ENCODE results near the gene TMEM213.

The TMEM213 gene

DNA sequence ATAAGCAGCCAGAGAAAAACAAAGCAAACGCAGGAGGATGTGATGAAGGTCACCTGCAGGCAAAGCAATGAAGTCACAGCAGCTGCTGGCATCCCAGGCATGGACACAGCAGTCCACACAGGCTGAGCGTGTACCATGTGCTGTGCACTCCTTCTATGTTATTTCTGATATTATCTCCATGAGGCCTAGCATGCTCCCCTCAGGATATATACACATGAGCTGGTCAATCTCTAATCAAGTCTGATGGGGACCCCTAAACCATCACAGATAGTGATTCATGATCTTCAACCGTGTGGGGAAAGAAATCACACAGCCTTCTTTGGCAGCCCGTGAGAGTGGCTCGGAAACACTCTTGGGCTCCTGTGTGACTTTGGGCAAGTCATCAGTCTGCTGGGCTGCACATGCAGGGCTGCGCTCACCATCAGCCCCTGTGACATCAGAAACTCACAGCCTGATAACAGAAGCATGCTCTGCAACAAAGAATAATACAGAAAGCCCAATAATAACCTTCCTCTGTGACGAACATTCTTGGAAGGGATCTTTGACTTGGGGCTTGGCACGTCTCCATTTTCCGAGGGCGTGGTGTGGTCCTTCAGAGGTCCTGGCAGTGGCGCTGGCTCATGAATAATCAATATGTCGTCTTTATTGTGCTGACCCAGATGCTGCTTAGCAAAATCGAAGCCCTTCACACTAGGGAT lies 83.2 kb downstream of the TMEM213 start:
- Histone ChIP-seq H3K36me3 (ENCODE audit: insufficient read depth, low read length) (peaks cover 34% of the 10 kb centered on the region; the same call in 1 of the 2 replicates), H3K79me2 (ENCODE audit: insufficient read depth, low read length) (no peaks in the 10 kb centered on the region), H3K4me2 (ENCODE audit: low read depth, low read length, poor library complexity, severe bottlenecking) (no peak overlapping the region), H4K20me1 (ENCODE audit: insufficient read depth, low read length, poor library complexity, severe bottlenecking) (no peaks in the 10 kb centered on the region), H3K9me2 (replicated peaks; ENCODE audit: low read depth, low read length) (no peaks in the 10 kb centered on the region), H3K9me3 (ENCODE audit: insufficient read depth, low read depth, low read length) (no peaks in the 10 kb centered on the region), H3K9ac (ENCODE audit: low read depth, low read length, poor library complexity, severe bottlenecking) (no peak overlapping the region), H3K27me3 (ENCODE audit: insufficient read depth, low read length, poor library complexity, severe bottlenecking) (no peaks in the 10 kb centered on the region), H3F3A (ENCODE audit: low read depth) (no peaks in the 10 kb centered on the region), H2AFZ (ENCODE audit: low read length) (no peak overlapping the region), H3K4me3 (ENCODE audit: low read length, poor library complexity, severe bottlenecking) (no peak overlapping the region), H3K4me1 (ENCODE audit: insufficient read depth, low read length, poor library complexity, severe bottlenecking) (peaks cover 8% of the 10 kb centered on the region)
- TF ChIP-seq EZH2phosphoT487 (IDR thresholded peaks at IDR 0.05; ENCODE audit: borderline replicate concordance) = no peak
- TF ChIP-seq, protein P1, sequence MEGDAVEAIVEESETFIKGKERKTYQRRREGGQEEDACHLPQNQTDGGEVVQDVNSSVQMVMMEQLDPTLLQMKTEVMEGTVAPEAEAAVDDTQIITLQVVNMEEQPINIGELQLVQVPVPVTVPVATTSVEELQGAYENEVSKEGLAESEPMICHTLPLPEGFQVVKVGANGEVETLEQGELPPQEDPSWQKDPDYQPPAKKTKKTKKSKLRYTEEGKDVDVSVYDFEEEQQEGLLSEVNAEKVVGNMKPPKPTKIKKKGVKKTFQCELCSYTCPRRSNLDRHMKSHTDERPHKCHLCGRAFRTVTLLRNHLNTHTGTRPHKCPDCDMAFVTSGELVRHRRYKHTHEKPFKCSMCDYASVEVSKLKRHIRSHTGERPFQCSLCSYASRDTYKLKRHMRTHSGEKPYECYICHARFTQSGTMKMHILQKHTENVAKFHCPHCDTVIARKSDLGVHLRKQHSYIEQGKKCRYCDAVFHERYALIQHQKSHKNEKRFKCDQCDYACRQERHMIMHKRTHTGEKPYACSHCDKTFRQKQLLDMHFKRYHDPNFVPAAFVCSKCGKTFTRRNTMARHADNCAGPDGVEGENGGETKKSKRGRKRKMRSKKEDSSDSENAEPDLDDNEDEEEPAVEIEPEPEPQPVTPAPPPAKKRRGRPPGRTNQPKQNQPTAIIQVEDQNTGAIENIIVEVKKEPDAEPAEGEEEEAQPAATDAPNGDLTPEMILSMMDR (conservative IDR thresholded peaks at IDR 0.05; ENCODE audit: low read length) = no peak

- H3K9ac ChIP-seq (ENCODE audit: low read depth, low read length, poor library complexity, severe bottlenecking) = no peak overlapping the region
- peaks cover 32% of the 10 kb centered on the region; the same call in 1 of the 2 replicates for H3K36me3 ChIP-seq (ENCODE audit: insufficient read depth, low read length)
- no peaks in the 10 kb centered on the region for H3F3A ChIP-seq (ENCODE audit: low read depth)
- no peak overlapping the region for H3K4me3 ChIP-seq (ENCODE audit: low read length, poor library complexity, severe bottlenecking)
- TF ChIP-seq, protein P1 (conservative IDR thresholded peaks at IDR 0.05; ENCODE audit: low read length) = no peak
- TF ChIP-seq EZH2phosphoT487 (IDR thresholded peaks at IDR 0.05; ENCODE audit: borderline replicate concordance) = no peak
- H3K4me1 ChIP-seq (ENCODE audit: insufficient read depth, low read length, poor library complexity, severe bottlenecking) = peaks cover 2% of the 10 kb centered on the region
- no peaks in the 10 kb centered on the region for H3K27me3 ChIP-seq (ENCODE audit: insufficient read depth, low read length, poor library complexity, severe bottlenecking)
- no peaks in the 10 kb centered on the region for H3K9me2 ChIP-seq (replicated peaks; ENCODE audit: low read depth, low read length)
- no peaks in the 10 kb centered on the region for H3K9me3 ChIP-seq (ENCODE audit: insufficient read depth, low read depth, low read length)
- H3K79me2 ChIP-seq (ENCODE audit: insufficient read depth, low read length) = no peaks in the 10 kb centered on the region
- H3K4me2 ChIP-seq (ENCODE audit: low read depth, low read length, poor library complexity, severe bottlenecking) = no peak overlapping the region
- H4K20me1 ChIP-seq (ENCODE audit: insufficient read depth, low read length, poor library complexity, severe bottlenecking) = no peaks in the 10 kb centered on the region
- no peak overlapping the region for H2AFZ ChIP-seq (ENCODE audit: low read length)
Measured at GRCh38 chr7:138881579-138882188, 83.9 kb downstream of the TMEM213 start.

DNA sequence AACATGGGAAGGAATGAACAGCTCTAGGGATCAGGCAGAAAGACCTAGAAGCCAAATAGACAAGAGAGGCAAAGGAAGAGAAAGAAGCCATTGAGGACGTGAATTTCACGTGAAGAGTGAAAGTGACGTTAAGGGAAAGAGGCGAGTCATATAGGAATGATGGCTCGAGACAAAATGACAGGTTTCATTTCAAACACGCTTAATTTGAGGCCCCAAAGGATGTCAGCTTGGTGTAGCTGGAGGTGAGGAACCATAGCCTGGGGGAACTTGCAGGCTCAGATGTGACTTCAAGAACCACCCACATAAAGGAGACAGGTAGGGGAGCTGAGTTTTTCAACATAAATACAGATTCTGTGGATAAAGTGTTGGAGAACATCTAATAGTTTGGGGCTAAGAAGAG lies 84.5 kb downstream of the TMEM213 start:
- H3K4me2 ChIP-seq (ENCODE audit: low read depth, low read length, poor library complexity, severe bottlenecking) = no peak overlapping the region
- no peaks in the 10 kb centered on the region for H3K27me3 ChIP-seq (ENCODE audit: insufficient read depth, low read length, poor library complexity, severe bottlenecking)
- no peak for TF ChIP-seq EZH2phosphoT487 (IDR thresholded peaks at IDR 0.05; ENCODE audit: borderline replicate concordance)
- TF ChIP-seq, protein P1 (conservative IDR thresholded peaks at IDR 0.05; ENCODE audit: low read length) = no peak
- H4K20me1 ChIP-seq (ENCODE audit: insufficient read depth, low read length, poor library complexity, severe bottlenecking) = no peaks in the 10 kb centered on the region
- peaks cover 30% of the 10 kb centered on the region; the same call in 1 of the 2 replicates for H3K36me3 ChIP-seq (ENCODE audit: insufficient read depth, low read length)
- H3K79me2 ChIP-seq (ENCODE audit: insufficient read depth, low read length) = no peaks in the 10 kb centered on the region
- H3K9me3 ChIP-seq (ENCODE audit: insufficient read depth, low read depth, low read length) = no peaks in the 10 kb centered on the region
- H3K9ac ChIP-seq (ENCODE audit: low read depth, low read length, poor library complexity, severe bottlenecking) = no peak overlapping the region
- no peaks in the 10 kb centered on the region for H3K4me1 ChIP-seq (ENCODE audit: insufficient read depth, low read length, poor library complexity, severe bottlenecking)
- no peaks in the 10 kb centered on the region for H3F3A ChIP-seq (ENCODE audit: low read depth)
- H2AFZ ChIP-seq (ENCODE audit: low read length) = no peak overlapping the region
- no peak overlapping the region for H3K4me3 ChIP-seq (ENCODE audit: low read length, poor library complexity, severe bottlenecking)
- H3K9me2 ChIP-seq (replicated peaks; ENCODE audit: low read depth, low read length) = no peaks in the 10 kb centered on the region
